Ishikawa (cell line): Measurements from ENCODE around the gene RANBP10.

Experiments
- CEBPB ChIP-seq: IDR thresholded peaks from 2 replicates; pipeline ENCODE4 v1.6.1; 2012
- CREB1 ChIP-seq: IDR thresholded peaks from 2 replicates; pipeline ENCODE4 v1.6.1; 2012; ENCODE audit warnings: low read depth
- EGR1 ChIP-seq: IDR thresholded peaks from 2 replicates; pipeline ENCODE4 v1.6.1; 2012
- EP300 ChIP-seq: IDR thresholded peaks from 2 replicates; pipeline ENCODE4 v1.6.1; 2012; ENCODE audit warnings: borderline replicate concordance
- FOXM1 ChIP-seq: IDR thresholded peaks from 2 replicates; pipeline ENCODE4 v1.6.1; 2012; ENCODE audit warnings: low read depth, borderline replicate concordance
- NFIC ChIP-seq: IDR thresholded peaks from 2 replicates; pipeline ENCODE4 v1.6.1; 2012
- RAD21 ChIP-seq: IDR thresholded peaks from 2 replicates; pipeline ENCODE4 v1.6.1; 2012; ENCODE audit warnings: low read depth
- TAF1 ChIP-seq: IDR thresholded peaks from 2 replicates; pipeline ENCODE4 v1.6.1; 2012; ENCODE audit warnings: low read depth, mild to moderate bottlenecking
- TCF12 ChIP-seq: IDR thresholded peaks from 2 replicates; pipeline ENCODE4 v1.6.1; 2012; ENCODE audit warnings: low read depth
- TEAD4 ChIP-seq: IDR thresholded peaks from 2 replicates; pipeline ENCODE4 v1.6.1; 2012
- YY1 ChIP-seq: IDR thresholded peaks from 2 replicates; pipeline ENCODE4 v1.6.1; 2012; ENCODE audit warnings: low read depth
- ZBTB7A ChIP-seq: IDR thresholded peaks from 2 replicates; pipeline ENCODE4 v1.6.1; 2012; ENCODE audit warnings: low read depth
- TF ChIP-seq, protein P1 (sequence below): IDR thresholded peaks from 2 replicates; pipeline ENCODE4 v1.6.1; 2012
- TF ChIP-seq, protein P2 (sequence below): IDR thresholded peaks from 2 replicates; pipeline ENCODE4 v1.6.1; 2012; ENCODE audit warnings: low read depth, mild to moderate bottlenecking
- TF ChIP-seq, protein P3 (sequence below): IDR thresholded peaks from 2 replicates; pipeline ENCODE4 v1.6.1; 2012

The RANBP10 gene

DNA sequence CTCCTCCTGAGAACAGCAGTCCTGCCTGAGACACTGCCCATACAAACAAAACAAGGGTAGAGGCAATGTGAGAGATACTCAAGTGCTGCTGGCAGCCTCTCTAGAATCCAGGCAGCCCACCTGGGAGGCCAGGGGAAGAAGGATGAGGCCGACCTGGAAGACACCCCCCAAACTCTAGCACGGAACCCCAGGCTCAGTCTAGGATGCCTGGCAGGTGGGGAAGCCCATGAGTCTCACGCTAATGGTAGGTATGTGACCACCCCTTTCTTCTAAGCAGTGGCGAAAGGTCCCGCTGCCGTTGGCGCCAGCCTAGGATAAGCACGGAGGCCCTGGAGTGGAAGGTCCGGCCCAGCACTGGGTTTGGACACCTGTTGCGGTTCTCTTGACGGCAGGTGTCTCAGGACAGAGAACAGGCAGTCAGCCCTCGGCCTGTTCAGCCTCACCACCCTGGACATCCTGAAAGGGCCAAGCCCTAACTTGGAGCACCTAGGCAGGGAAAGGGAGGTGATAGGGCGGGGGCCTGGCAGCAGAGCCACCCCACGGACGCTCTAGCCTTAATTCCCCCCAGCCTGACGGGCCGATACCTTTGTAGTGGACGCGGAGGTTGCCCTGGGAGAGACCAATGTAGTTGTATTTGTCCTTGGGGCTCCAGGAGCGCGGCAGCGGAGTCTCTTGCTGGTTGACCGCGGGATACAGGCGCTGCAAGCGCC is 487 bp downstream of the RANBP10 start:
- no peak for TF ChIP-seq TCF12
- TF ChIP-seq YY1, result no peak
- TF ChIP-seq CREB1, result no peak
- TF ChIP-seq, protein P1, sequence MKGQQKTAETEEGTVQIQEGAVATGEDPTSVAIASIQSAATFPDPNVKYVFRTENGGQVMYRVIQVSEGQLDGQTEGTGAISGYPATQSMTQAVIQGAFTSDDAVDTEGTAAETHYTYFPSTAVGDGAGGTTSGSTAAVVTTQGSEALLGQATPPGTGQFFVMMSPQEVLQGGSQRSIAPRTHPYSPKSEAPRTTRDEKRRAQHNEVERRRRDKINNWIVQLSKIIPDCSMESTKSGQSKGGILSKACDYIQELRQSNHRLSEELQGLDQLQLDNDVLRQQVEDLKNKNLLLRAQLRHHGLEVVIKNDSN, result no peak
- TF ChIP-seq EGR1, result no peak
- no peak for TF ChIP-seq FOXM1
- TF ChIP-seq, protein P2, sequence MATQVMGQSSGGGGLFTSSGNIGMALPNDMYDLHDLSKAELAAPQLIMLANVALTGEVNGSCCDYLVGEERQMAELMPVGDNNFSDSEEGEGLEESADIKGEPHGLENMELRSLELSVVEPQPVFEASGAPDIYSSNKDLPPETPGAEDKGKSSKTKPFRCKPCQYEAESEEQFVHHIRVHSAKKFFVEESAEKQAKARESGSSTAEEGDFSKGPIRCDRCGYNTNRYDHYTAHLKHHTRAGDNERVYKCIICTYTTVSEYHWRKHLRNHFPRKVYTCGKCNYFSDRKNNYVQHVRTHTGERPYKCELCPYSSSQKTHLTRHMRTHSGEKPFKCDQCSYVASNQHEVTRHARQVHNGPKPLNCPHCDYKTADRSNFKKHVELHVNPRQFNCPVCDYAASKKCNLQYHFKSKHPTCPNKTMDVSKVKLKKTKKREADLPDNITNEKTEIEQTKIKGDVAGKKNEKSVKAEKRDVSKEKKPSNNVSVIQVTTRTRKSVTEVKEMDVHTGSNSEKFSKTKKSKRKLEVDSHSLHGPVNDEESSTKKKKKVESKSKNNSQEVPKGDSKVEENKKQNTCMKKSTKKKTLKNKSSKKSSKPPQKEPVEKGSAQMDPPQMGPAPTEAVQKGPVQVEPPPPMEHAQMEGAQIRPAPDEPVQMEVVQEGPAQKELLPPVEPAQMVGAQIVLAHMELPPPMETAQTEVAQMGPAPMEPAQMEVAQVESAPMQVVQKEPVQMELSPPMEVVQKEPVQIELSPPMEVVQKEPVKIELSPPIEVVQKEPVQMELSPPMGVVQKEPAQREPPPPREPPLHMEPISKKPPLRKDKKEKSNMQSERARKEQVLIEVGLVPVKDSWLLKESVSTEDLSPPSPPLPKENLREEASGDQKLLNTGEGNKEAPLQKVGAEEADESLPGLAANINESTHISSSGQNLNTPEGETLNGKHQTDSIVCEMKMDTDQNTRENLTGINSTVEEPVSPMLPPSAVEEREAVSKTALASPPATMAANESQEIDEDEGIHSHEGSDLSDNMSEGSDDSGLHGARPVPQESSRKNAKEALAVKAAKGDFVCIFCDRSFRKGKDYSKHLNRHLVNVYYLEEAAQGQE, result no peak
- no peak for TF ChIP-seq ZBTB7A
- TF ChIP-seq, protein P3, sequence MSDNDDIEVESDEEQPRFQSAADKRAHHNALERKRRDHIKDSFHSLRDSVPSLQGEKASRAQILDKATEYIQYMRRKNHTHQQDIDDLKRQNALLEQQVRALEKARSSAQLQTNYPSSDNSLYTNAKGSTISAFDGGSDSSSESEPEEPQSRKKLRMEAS, result no peak
- TF ChIP-seq NFIC, result no peak
- no peak for TF ChIP-seq CEBPB
- no peak for TF ChIP-seq EP300
- TF ChIP-seq TAF1, result no peak
- no peak for TF ChIP-seq TEAD4

DNA sequence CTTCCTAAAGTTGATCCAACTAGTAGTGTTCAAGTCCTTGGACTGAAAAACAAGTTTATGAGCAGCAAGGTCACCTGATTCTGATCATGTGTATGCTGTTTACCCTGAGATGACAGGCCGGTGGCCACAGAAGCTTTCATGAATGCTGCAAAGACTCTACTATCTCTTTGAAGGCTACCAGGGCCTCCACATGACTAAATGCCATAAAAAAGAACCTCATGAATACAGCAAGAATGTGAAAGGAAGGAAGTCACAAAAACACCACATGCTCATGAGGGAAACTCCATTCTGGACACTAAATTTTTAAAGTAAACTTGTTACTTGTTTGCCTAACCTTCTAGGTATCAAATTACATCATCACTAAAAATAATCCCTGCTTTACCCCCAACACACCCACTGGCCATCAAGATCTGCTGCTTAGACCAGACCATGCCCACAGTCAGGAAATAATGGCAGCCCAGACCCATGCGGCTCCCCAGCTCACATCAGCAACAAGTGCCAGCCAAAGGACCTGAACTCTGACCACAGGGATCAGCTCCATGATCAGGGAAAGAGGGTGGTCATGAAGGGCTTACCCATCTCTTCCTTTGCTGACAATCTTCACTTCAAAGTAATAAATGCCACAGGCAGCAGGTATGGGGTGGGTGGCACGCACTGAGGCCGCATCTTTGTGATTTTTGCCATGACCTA is 1.4 kb downstream of the RANBP10 start:
- no peak for TF ChIP-seq NFIC

DNA sequence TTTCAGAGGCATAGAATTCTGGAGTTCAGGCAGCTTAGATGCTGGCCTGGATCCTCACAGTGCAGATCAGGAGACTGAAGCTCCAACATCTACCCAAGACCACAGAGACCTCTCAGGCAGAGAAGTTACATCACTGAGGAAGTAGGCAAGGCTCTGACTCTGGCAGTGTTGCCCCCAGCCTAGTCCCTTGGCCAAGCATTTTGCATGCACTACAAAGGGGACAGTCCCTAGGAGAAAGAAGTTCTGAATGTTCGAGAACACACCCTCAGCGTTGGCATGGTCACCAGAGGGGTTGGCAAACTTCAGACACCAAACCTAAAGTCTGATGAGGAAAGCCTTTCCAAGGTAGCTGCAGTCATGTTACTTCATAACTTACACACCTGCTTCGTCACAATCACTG is 2.5 kb downstream of the RANBP10 start:
- TF ChIP-seq NFIC (no peak), CEBPB (no peak), ZBTB7A (no peak), EP300 (no peak), EGR1 (no peak), FOXM1 (no peak), CREB1 (no peak), TCF12 (no peak), YY1 (no peak), TAF1 (no peak), RAD21 (no peak), TEAD4 (no peak)
- TF ChIP-seq, protein P3, result no peak
- TF ChIP-seq, protein P1, result no peak

DNA sequence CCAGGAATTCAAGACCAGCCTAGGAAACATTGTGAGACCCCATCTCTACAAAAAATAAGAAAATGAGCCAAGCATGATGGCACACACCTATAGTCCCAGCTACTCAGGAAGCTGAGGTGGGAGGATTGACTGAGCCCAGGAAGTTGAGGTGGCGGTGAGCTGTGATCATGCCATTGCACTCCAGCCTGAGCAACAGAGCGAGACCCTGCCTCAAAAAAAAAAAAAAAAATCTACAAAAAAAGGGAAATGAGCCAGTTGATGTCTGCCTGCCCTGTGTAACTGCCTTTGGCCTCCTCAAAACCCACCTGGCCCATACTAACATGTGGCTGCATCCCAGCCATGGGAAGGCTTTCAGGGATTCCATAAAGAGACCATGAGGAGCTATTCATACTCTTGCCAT is 4.5 kb downstream of the RANBP10 start:
- TF ChIP-seq TAF1 (no peak), YY1 (no peak), EGR1 (no peak), CREB1 (no peak), RAD21 (no peak), NFIC (no peak), ZBTB7A (no peak)
- TF ChIP-seq, protein P1, result no peak
- TF ChIP-seq, protein P3, result no peak
- TF ChIP-seq, protein P2, result no peak

DNA sequence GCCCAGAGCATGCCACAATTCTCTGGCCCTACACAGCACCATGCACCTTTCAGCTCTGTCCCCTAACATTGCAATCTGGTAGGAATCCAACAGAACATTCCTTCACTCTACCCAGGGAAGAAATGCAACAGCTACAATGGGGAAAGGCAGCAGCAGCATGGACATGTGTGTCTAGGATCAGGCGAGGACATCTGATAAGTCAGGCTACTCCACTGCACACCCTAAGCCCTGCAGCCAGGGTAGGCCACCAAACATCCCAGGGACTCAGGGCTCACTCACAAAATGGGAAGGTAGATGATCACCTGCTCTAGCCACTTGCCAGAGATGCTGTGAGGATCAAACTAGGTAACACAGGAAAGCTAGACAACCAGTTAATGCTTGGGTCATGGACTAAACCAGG is 5.1 kb downstream of the RANBP10 start:
- no peak for TF ChIP-seq TAF1
- no peak for TF ChIP-seq TCF12
- TF ChIP-seq NFIC, result no peak
- TF ChIP-seq FOXM1, result no peak
- no peak for TF ChIP-seq TEAD4
- TF ChIP-seq EGR1, result no peak
- no peak for TF ChIP-seq CREB1
- TF ChIP-seq, protein P2, result no peak
- TF ChIP-seq, protein P3, result no peak
- no peak for TF ChIP-seq ZBTB7A
- TF ChIP-seq RAD21, result no peak
- TF ChIP-seq YY1, result no peak
- no peak for TF ChIP-seq CEBPB
- TF ChIP-seq, protein P1, result no peak
